Stimulated activated CD4-positive, alpha-beta T cell treated with anti-CD3 and anti-CD28 coated beads, Interleukin-2, amount 100 ng/mL, for 24 hours (primary cell): Measurements from ENCODE around the gene METRN.

Source experiments
- DNase-seq, 2 donors: peaks; one replicate each; pipeline ENCODE4 v3.0.0-alpha.2; 2020

Gene METRN

GRCh38 chr16:714558-715476 lies at the start of gene METRN:
Gene METRN (plus strand): TSS chr16:715118. CDS start chr16:715290, 172 bp downstream.
- DNase-seq = peak; percentile 93 to 98

GRCh38 chr16:666572-666971 lies 48.3 kb upstream of the METRN start:
- DNase-seq = no peak

- no peak for DNase-seq
These were observed 47.7 kb upstream of the METRN start for GRCh38 chr16:667113-667779.

- peak; percentile 94 to 96 for DNase-seq
These were observed 47.0 kb upstream of the METRN start, which contains the start of gene RHOT2 for GRCh38 chr16:667780-668518. Gene RHOT2 (plus strand): TSS chr16:668132. CDS start chr16:668200, 68 bp downstream.

GRCh38 chr16:668519-669171 lies 46.3 kb upstream of the METRN start:
- DNase-seq = peak in 1 of 2 donors; percentile 31

- DNase-seq = no peak
These were observed 45.3 kb upstream of the METRN start for GRCh38 chr16:669666-670065.

- DNase-seq = no peak
These were observed 44.2 kb upstream of the METRN start for GRCh38 chr16:670485-671352.

- DNase-seq = no peak
These were observed 43.4 kb upstream of the METRN start for GRCh38 chr16:671353-672131.

- DNase-seq = no peak
These were observed 42.5 kb upstream of the METRN start for GRCh38 chr16:672371-672770.

- no peak for DNase-seq
These were observed 42.1 kb upstream of the METRN start for GRCh38 chr16:672851-673250.

- no peak for DNase-seq
These were observed 41.4 kb upstream of the METRN start for GRCh38 chr16:673399-673991.

GRCh38 chr16:674214-674881 lies 40.6 kb upstream of the METRN start:
- DNase-seq = no peak

GRCh38 chr16:674968-675883 lies 39.7 kb upstream of the METRN start, which contains the start of gene RHBDL1:
Gene RHBDL1 (plus strand): TSS chr16:675671. CDS start chr16:675791, 120 bp downstream.
- DNase-seq = no peak

- DNase-seq = no peak
These were observed 38.9 kb upstream of the METRN start for GRCh38 chr16:675884-676564.

- no peak for DNase-seq
These were observed 38.4 kb upstream of the METRN start for GRCh38 chr16:676565-676902.

- DNase-seq = no peak
These were observed 38.0 kb upstream of the METRN start for GRCh38 chr16:676913-677312.

- no peak for DNase-seq
These were observed 37.4 kb upstream of the METRN start for GRCh38 chr16:677316-678190.
